Psoas muscle (tissue), 8 donors: ENCODE data around the gene DIPK1C. TPM values are rescaled to one million over a fixed set of nuclear protein-coding genes. Genes with fewer than 3 reads are reported as not detected.

Source experiments
- ATAC-seq, 4 donors: fragments of 200-7000 bp; cut with Tn5 transposase; one replicate each; pipeline ENCODE4 v1.9.1; 2020; ENCODE audit warnings: moderate library complexity in 3 of 4, mild to moderate bottlenecking in 2 of 4
- DNase-seq, 2 donors: peaks; one replicate each; pipeline ENCODE4 v3.0.0-alpha.2; 2020
- H3K27ac ChIP-seq: fragments of 200-600 bp; one replicate; pipeline ENCODE4 v1.8.0; 2022
- H3K27me3 ChIP-seq, 3 donors: fragments of 200-600 bp in 1 of 3; one replicate each; pipeline versions ENCODE4 v1.6.1 to v1.8.0; 2013 to 2022; ENCODE audit warnings: low read length in 2 of 3, mild to moderate bottlenecking in 2 of 3, moderate library complexity in 1 of 3; ENCODE audit not compliant: insufficient read depth in 3 of 3
- H3K36me3 ChIP-seq, 2 donors: fragments of 200-600 bp in 1 of 2; one replicate each; pipeline versions ENCODE4 v1.6.1 to v1.8.0; 2013 to 2022; ENCODE audit warnings: low read depth in 1 of 2, mild to moderate bottlenecking in 1 of 2, moderate library complexity in 1 of 2; ENCODE audit not compliant: insufficient read depth in 1 of 2
- H3K4me1 ChIP-seq: fragments of 200-600 bp; one replicate; pipeline ENCODE4 v1.8.0; 2022
- H3K4me3 ChIP-seq: fragments of 200-600 bp; one replicate; pipeline ENCODE4 v1.8.0; 2022; ENCODE audit warnings: mild to moderate bottlenecking
- H3K9me3 ChIP-seq: fragments of 200-600 bp; one replicate; pipeline ENCODE4 v1.8.0; 2022
- CTCF ChIP-seq: fragments of 200-600 bp; IDR thresholded peaks from one replicate; pipeline ENCODE4 v1.8.0; 2022; ENCODE audit warnings: antibody characterized with exemption
- WGBS, 3 donors: extraction: QIAGEN DNeasy Blood & Tissue Kit; methylation state at CpG; one replicate each; pipeline versions ENCODE4 v1.1.6 to v1.1.7; 2013; 5-methylcytosine and 5-hydroxymethylcytosine counted together
- intact Hi-C, 2 donors: fragments of 100-400 bp; cut with DNase I; formaldehyde crosslinking; loops; one replicate each; pipeline versions ENCODE4 v1.11.0 to v1.14.2; 2022
- polyA plus RNA-seq, 3 donors: library from polyadenylated mRNA; stranded (reverse); fragments of 200-250 nt; gene quantifications; one replicate each; pipeline ENCODE4 v1.2.3, GENCODE V29; 2013
- total RNA-seq, 4 donors: library from RNA; stranded (reverse); fragmentation: NEBNext Ultra II Directional in 2 of 4; extraction: Animal tissue kit (Norgen Biotek cat#: 25700) in 2 of 4; gene quantifications; one replicate each; pipeline versions ENCODE4 v1.2.1 to v1.2.4, GENCODE V29; 2021 to 2023
- donor health status: healthy with polysubstance abuse.
- donor health status: DM: no; HTN: no; CAD: no; lungs with moderate emphysema.
- donor health status: Bipolar disorder and iron deficiency.
- donor health status: healthy.
- donor health status: DM: yes; HTN: yes; CAD: no.
- donor health status: DM: no; HTN: no; CAD: no.
- donor health status: DM: no; HTN: no; CAD: no.
- donor health status: DM: yes; HTN: yes; CAD: no.

DIPK1C gene
- total and polyA plus RNA-seq, 7 donors, result 0.07 to 0.67 (median 0.20) TPM

- no peak for TF ChIP-seq CTCF
- H3K27ac ChIP-seq, result no peak overlapping the region
- no peak for ATAC-seq
- no peak for DNase-seq
- H3K4me3 ChIP-seq, result no peak overlapping the region
- H3K9me3 ChIP-seq, result peaks cover 8% of the 10 kb centered on the region
- 69 to 80% (median 75%) methylated on average over 4 of the region's 4 CpGs for WGBS, 3 donors
- intact Hi-C loops, result no loop called here
- H3K36me3 ChIP-seq, result no peaks in the 10 kb centered on the region
- H3K4me1 ChIP-seq, result no peaks in the 10 kb centered on the region
- H3K27me3 ChIP-seq, result peaks cover 0 to 28% (median 6%) of the 10 kb centered on the region in 3 donors
Observed at GRCh38 chr18:74465775-74466174, 8.7 kb upstream of the DIPK1C start.

GRCh38 chr18:74463983-74464382 is 6.9 kb upstream of the DIPK1C start:
- H3K4me1 ChIP-seq, result no peaks in the 10 kb centered on the region
- no peak overlapping the region for H3K4me3 ChIP-seq
- H3K36me3 ChIP-seq, result no peaks in the 10 kb centered on the region
- ATAC-seq (no peak), DNase-seq (no peak)
- TF ChIP-seq CTCF, result no peak
- H3K27me3 ChIP-seq, result peaks cover 0 to 24% (median 8%) of the 10 kb centered on the region in 3 donors
- H3K27ac ChIP-seq, result no peak overlapping the region
- intact Hi-C loops, result no loop called here
- 84 to 96% (median 96%) methylated on average over 1 of the region's 1 CpG for WGBS, 3 donors
- no peaks in the 10 kb centered on the region for H3K9me3 ChIP-seq

GRCh38 chr18:74463254-74463653 is 6.1 kb upstream of the DIPK1C start:
- Histone ChIP-seq H3K4me3 (no peak overlapping the region), H3K27me3 (peaks cover 0 to 29% (median 8%) of the 10 kb centered on the region in 3 donors), H3K4me1 (no peaks in the 10 kb centered on the region), H3K36me3 (no peaks in the 10 kb centered on the region), H3K27ac (no peak overlapping the region), H3K9me3 (no peaks in the 10 kb centered on the region)
- intact Hi-C loops, result no loop called here
- WGBS, 3 donors, result 23 to 25% (median 24%) methylated on average over 8 of the region's 8 CpGs
- ATAC-seq (no peak), DNase-seq (no peak)
- no peak for TF ChIP-seq CTCF

- Histone ChIP-seq H3K4me3 (no peak overlapping the region), H3K27ac (no peak overlapping the region), H3K4me1 (no peaks in the 10 kb centered on the region), H3K9me3 (no peaks in the 10 kb centered on the region), H3K27me3 (peaks cover 0 to 50% (median 19%) of the 10 kb centered on the region in 3 donors), H3K36me3 (no peaks in the 10 kb centered on the region)
- no peak for TF ChIP-seq CTCF
- 93 to 97% (median 96%) methylated on average over 7 of the region's 7 CpGs for WGBS, 3 donors
- ATAC-seq (no peak), DNase-seq (no peak)
- intact Hi-C loops, result no loop called here
Observed at GRCh38 chr18:74460825-74461224, 3.7 kb upstream of the DIPK1C start.

GRCh38 chr18:74459889-74460288 is 2.8 kb upstream of the DIPK1C start:
- Histone ChIP-seq H3K36me3 (no peaks in the 10 kb centered on the region), H3K27me3 (peaks cover 0 to 54% (median 19%) of the 10 kb centered on the region in 3 donors), H3K4me3 (no peak overlapping the region), H3K9me3 (no peaks in the 10 kb centered on the region), H3K4me1 (no peaks in the 10 kb centered on the region), H3K27ac (peak overlapping the region; percentile 36)
- TF ChIP-seq CTCF, result no peak
- WGBS, 3 donors, result 35 to 47% (median 38%) methylated on average over 7 of the region's 7 CpGs
- intact Hi-C loops, result no loop called here
- ATAC-seq (peak in 3 of 4 donors; percentile 35 to 80 (median 41)), DNase-seq (peak in 1 of 2 donors; percentile 73)
